Measurements from ENCODE around the gene VARS1.

DNA sequence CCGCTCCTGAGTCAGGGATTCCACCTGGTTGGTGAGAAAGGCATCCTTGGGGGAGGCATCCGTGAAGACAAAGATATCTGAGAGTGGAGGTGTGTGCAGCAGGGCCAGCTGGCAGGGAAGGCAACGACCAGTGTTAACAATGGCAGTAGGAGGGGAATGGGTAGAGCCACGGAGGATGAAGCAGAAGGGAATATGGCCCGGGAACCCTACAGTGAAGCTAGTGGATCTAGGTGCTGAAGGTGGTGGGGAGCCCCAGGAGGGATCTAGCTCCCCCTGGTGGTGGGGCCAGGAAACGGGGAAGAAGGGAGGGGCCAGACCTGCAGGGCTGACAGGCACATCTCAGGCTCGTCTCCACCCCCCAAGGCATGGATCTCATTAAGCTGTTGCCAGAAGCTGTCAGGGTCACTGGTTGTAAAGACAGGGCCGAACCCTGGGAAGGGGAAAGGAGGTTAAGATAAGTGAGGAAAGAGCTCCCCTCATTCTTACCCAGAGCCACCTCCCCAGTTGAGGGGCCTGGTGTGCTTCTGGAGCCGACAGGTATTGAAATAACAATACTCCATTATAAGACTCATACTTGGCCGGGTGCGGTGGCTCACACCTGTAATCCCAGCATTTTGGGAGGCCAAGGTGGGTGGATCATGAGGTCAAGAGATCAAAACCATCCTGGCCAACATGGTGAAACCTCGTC is 25.7 kb downstream of the VARS1 start:
- TF ChIP-seq, protein P1, sequence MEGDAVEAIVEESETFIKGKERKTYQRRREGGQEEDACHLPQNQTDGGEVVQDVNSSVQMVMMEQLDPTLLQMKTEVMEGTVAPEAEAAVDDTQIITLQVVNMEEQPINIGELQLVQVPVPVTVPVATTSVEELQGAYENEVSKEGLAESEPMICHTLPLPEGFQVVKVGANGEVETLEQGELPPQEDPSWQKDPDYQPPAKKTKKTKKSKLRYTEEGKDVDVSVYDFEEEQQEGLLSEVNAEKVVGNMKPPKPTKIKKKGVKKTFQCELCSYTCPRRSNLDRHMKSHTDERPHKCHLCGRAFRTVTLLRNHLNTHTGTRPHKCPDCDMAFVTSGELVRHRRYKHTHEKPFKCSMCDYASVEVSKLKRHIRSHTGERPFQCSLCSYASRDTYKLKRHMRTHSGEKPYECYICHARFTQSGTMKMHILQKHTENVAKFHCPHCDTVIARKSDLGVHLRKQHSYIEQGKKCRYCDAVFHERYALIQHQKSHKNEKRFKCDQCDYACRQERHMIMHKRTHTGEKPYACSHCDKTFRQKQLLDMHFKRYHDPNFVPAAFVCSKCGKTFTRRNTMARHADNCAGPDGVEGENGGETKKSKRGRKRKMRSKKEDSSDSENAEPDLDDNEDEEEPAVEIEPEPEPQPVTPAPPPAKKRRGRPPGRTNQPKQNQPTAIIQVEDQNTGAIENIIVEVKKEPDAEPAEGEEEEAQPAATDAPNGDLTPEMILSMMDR (IDR thresholded peaks at IDR 0.05), result peak in 2 of 3 experiments; percentile 25 to 53
- TF ChIP-seq POLR2A (IDR thresholded peaks at IDR 0.05), result no peak

Measured in testis (tissue), 2 donors.